ENCODE results near the gene CDC45. TPM values are rescaled to one million over a fixed set of nuclear protein-coding genes. Genes with fewer than 3 reads are reported as not detected.

Gene CDC45
- total RNA-seq (2014; rRNA removed; shearing (Covaris generic)): 59.7 and 62.4 TPM in 2 replicates

GRCh38 chr22:19479355-19480172, at the start of gene CDC45:
CDC45 (plus strand) TSS chr22:19479920; CDS start chr22:19479969, 49 bp downstream.

DNA sequence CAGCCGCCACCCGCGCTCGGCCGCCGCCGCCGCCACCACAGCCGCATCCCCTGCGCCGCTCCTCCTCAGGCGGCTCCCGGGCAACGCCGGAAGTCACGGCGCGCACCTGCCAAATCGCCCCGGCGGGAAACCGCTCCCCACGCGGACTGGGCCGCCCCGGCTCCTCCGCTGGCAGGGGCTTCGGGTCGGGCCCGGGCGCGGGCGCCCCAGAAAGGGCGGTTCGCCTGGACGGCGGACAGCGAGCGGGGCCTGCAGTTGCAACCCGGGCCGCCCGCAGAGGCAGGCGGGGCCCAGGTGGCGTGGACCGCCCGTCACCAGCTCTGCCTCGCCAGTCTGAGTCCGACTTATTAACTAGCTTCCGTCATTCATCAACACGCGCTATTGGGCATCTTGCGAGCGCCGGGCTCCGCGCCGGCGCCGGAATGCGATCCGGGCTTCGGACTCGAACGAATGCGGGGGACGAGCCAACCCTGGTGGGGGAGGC, 48.0 kb upstream of the CDC45 start, which contains the start of gene HIRA:
Gene HIRA (minus strand): TSS at position 85 of the 484 bp plus-strand sequence. CDS start 257 bp downstream, outside the sequence.

DNA sequence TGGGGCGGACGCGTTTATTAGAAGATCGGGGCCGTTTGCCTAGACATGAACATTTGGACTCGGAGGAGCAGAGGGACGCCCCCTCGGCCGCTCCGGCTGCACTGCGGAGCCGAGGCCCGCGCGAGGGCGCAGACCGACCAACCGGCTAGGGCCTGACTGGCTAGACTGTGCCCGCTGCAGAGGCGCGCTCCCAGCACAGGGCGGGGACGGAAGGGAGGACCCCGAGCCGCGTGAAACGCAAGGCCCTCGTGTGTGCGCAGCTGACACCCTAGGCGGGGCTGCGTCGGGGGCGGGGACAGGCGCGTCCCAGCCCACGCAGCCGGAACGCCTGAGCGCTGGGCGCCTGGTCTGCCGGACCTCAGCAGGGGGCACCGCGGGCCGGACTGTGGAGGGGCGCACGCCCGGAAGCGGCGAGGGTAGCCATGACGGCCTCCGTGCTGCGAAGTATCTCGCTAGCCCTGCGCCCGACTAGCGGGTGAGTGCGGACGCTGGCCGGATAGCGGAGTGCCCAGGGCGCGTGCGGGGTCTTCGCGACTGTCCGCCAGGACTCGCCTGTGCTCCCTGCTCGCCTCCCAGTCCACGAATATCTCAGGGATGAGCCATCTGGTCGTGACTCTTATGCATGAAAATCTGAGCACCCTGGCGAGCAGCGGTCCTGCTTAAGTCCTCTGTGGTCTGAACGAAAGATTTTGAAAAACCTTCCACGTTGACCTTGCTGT, 47.4 kb upstream of the CDC45 start, which contains the start of gene MRPL40:
Gene MRPL40 (plus strand): TSS at position 413 of the 719 bp plus-strand sequence. CDS start 10 bp downstream, at position 423.

DNA sequence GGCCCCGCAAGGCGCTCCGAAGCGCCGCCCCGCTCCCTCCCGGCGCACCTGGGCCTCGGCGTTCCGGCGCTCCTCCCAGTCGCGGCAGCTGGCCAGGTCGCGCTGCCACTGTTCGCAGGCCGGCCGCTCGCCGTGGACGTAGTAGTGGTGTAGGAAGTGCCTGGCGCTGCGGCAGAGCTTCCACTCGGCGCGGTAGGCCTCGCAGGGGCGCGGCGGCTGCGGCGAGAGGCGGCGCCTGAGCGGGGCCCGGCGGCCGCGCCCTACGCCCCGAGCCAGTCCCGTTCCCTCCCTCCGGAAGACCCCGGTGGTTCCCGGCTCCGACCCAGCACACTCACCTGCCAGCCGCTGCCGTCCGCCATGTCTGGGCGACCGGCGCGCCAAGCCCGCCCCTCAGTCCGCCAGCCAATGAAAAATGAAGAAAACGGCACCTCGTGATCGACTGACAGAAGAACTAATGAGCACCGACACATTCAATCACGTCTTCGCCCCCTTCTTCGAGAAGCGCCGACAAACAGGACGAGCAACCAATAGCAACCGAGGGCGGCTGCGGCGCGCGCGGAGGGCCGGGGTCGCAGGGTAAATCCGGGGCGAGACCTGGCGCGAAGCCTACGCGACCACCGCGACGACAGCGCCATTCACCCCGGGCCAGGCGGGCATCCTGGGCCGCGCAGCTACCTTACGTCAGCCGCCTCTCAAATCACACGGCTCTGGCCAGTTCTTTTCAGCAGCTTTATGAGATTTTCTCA, 32.2 kb upstream of the CDC45 start, which contains the start of gene C22orf39:
Gene C22orf39 (minus strand): TSS at position 382 of the 746 bp plus-strand sequence. CDS start 23 bp downstream, at position 359.

GRCh38 chr22:19478901-19479354, 792 bp upstream of the CDC45 start, which contains the start of gene UFD1:
UFD1 (minus strand) TSS chr22:19479193; CDS start chr22:19479085, 108 bp downstream.

GRCh38 chr22:19524170-19525115, 44.7 kb downstream of the CDC45 start, which contains the start of gene CLDN5:
CLDN5 (minus strand) TSS chr22:19524410; CDS start chr22:19524255, 155 bp downstream.

Other genes with a start within 250 kb of the CDC45 start
- gene CLTCL1, start 188.2 kb upstream of the CDC45 start, total RNA-seq (2014; rRNA removed; shearing (Covaris generic)): 7.0 and 8.5 TPM in 2 replicates
- 14.0 and 15.8 TPM in 2 replicates for gene HIRA, start 48.2 kb upstream of the CDC45 start, total RNA-seq (2014; rRNA removed; shearing (Covaris generic))
- 59.9 and 65.4 TPM in 2 replicates for gene MRPL40, start 47.4 kb upstream of the CDC45 start, total RNA-seq (2014; rRNA removed; shearing (Covaris generic))
- 19.7 and 24.8 TPM in 2 replicates for gene C22orf39, start 32.2 kb upstream of the CDC45 start, total RNA-seq (2014; rRNA removed; shearing (Covaris generic))
- gene UFD1, start 727 bp upstream of the CDC45 start, total RNA-seq (2014; rRNA removed; shearing (Covaris generic)): 48.2 and 59.7 TPM in 2 replicates
- gene CLDN5, start 44.5 kb downstream of the CDC45 start, total RNA-seq (2014; rRNA removed; shearing (Covaris generic)): not detected in 2 replicates
- gene SEPTIN5, start 234.6 kb downstream of the CDC45 start, total RNA-seq (2014; rRNA removed; shearing (Covaris generic)): 7.5 and 19.7 TPM in 2 replicates
- 1.1 and 1.6 TPM in 2 replicates for gene GP1BB, start 243.6 kb downstream of the CDC45 start, total RNA-seq (2014; rRNA removed; shearing (Covaris generic))

Data from A375 (cell line).